Astrocyte of the cerebellum (primary cell): Measurements from ENCODE around the gene SEMA4D.

Experiments used
- DNase-seq: peaks from one replicate; pipeline ENCODE4 v3.0.0-alpha.2; 2011; ENCODE audit warnings: low read depth
- H3K4me3 ChIP-seq: 2 replicates; pipeline ENCODE4 v1.5.1; 2011; ENCODE audit warnings: mild to moderate bottlenecking, low read depth, low read length, moderate library complexity
- CTCF ChIP-seq: IDR thresholded peaks from 2 replicates; pipeline ENCODE4 v1.5.1; 2012; ENCODE audit warnings: low read length, low read depth, moderate library complexity, mild to moderate bottlenecking; ENCODE audit errors: missing control alignments
- in situ Hi-C: cut with HindIII; loops from 2 replicates; pipeline ENCODE4 v1.10.0; 2017; ENCODE audit warnings: low sequenced_read_pairs

The SEMA4D gene

GRCh38 chr9:89508951-89509615, 11.2 kb upstream of the SEMA4D start:
- DNase-seq: no peak
- in situ Hi-C loops: no loop called here
- no peak for TF ChIP-seq CTCF
- no peak overlapping the region for H3K4me3 ChIP-seq

GRCh38 chr9:89505911-89506310, 8.0 kb upstream of the SEMA4D start:
- no peak for TF ChIP-seq CTCF
- DNase-seq: no peak
- in situ Hi-C loops: no loop called here
- H3K4me3 ChIP-seq: no peak overlapping the region

- H3K4me3 ChIP-seq: no peak overlapping the region
- no peak for TF ChIP-seq CTCF
- DNase-seq: no peak
- in situ Hi-C loops: no loop called here
Measured at GRCh38 chr9:89505048-89505447, 7.1 kb upstream of the SEMA4D start.

- no peak for TF ChIP-seq CTCF
- no peak overlapping the region for H3K4me3 ChIP-seq
- no peak for DNase-seq
- in situ Hi-C loops: no loop called here
Measured at GRCh38 chr9:89502671-89503070, 4.8 kb upstream of the SEMA4D start.

GRCh38 chr9:89502038-89502601, 4.2 kb upstream of the SEMA4D start:
- H3K4me3 ChIP-seq: no peak overlapping the region
- no peak for DNase-seq
- in situ Hi-C loops: no loop called here
- TF ChIP-seq CTCF: no peak

- H3K4me3 ChIP-seq: no peak overlapping the region
- no peak for DNase-seq
- in situ Hi-C loops: no loop called here
- no peak for TF ChIP-seq CTCF
Measured at GRCh38 chr9:89501311-89501898, 3.5 kb upstream of the SEMA4D start.
